Posterior cingulate gyrus (tissue), 11 donors: ENCODE data around the gene ZNF334.
A peak's percentile ranks its signal among the peaks of the same experiment; 100 is the strongest.

Experiments used
- DNase-seq, 10 donors: peaks; one replicate each; pipeline versions ENCODE4 v3.0.0 to v3.0.0-alpha.2; 2020 to 2021; ENCODE audit warnings: mixed read lengths in 3 of 10
- intact Hi-C: fragments of 100-400 bp; cut with DNase I; formaldehyde crosslinking; loops from one replicate; pipeline ENCODE4 v1.15.1; 2023

Gene ZNF334

DNA sequence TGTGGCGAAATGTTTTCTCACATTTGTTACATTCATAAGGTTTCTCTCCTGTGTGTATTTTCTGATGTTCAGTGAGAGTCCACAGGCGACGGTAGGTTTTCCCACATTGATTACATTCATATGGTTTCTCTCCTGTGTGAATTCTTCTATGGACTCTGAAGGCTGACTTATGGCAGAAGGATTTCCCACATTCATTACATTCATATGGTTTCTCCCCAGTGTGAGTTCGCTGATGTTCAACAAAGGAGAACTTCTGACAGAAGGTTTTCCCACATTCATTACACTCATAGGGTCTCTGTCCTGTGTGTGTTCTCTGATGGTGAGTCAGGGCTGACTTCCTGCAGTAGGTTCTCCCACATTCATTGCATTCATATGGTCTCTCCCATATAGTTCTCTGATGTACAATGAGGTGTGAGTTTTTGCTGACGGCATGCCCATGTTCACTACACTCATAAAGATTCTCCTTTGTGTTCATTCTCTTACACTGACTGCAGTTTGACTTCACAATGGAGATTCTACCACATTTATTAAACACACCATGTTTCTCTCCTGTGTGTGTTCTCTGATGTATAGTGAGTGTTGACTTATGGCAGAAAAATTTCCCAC lies 11.9 kb downstream of the ZNF334 start:
- no peak for DNase-seq
- intact Hi-C loops = no loop called here

DNA sequence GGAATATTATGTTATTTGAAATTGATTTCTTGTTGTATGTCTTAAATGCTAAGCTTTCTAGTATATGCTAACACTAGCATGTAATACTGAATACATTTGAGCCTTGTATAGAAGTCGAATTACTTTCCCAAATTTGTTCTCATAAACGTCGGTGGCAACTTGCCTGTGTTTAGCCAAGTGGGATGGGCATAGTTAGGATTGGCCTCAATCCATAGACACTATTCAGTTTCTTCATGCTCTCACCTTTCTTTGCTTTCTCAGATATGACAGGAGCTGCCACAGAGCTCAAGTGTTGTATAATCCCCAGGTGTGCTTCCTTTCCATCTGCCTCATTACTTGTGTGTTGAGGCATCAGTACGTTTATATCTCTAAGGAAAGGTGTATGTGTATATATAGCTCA lies 19.3 kb downstream of the ZNF334 start:
- intact Hi-C loops = no loop called here
- no peak for DNase-seq

DNA sequence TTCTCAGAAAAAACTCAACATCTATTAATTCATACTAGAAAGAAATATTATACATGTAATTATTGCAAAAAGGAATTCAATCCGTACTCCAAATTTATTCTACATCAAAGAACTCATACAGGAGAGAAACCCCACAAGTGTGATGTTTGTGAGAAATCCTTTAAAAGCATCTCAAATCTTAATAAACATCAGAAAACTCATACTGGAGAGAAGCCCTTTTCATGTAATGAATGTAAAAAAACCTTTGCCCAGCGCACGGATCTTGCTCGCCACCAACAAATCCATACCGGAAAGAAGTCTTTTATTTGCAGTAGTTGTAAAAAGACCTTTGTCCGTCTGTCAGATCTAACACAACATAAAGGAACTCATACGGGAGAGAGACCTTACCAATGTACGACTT lies 22.0 kb downstream of the ZNF334 start:
- DNase-seq = no peak
- intact Hi-C loops = no loop called here

DNA sequence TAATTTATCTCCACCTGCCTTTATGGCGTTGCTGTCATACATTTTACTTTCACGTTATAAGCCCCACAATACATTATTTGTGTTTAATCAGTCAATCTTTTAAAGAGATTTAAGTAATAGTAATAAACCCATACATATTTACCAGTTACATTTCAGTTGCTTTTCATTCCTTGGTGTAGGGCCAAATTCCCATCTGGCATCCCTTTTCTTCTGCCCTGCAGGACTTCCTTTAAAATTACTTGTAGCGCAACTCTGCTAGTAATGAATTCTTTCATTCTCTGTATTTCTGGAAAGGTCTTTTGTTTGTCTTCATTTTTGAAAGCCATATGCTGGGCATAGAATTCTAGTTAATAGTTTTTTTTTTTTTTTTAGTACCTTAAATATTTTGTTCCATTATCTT lies 24.9 kb downstream of the ZNF334 start:
- intact Hi-C loops = no loop called here

DNA sequence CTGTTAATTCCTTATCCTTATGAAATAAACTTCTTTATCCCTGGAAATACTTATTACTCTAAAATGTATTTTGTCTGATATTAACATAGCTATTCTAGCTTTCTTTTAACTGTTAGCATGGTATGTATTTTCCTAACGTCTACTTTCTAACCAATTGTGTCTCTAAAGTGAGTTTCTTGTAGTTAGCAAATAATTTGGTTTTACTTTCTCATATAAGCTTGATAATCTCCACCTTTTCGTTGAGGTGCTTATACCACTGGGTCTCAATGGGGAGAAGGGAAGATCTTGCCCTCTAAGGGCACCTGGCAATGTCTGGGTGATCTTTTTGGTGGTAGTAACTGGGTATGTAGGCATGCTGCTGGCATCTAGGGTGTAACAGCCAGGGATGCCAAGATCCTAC lies 25.7 kb downstream of the ZNF334 start:
- no peak for DNase-seq
- intact Hi-C loops = no loop called here

More for the DNA sequence above, 24.9 kb downstream of the ZNF334 start:
- DNase-seq = no peak

DNA sequence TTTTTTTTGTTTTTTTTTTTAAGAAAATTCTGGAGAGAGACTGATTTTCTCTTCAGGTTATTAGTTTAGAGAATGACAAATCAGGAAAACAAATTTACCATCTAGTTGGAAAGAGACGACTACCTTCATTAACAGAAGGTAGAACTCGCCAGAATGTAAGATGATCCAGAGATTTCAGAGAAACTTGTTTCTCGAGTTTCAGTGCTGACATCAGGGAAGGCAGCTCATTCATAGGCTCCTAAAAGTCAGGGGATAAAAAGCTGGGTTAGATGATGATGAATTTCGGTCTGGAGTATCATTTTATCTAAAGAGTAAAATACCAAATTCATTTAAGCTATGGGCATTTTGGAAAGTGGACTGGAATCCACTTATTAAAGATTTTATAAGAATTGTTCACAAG lies 27.9 kb downstream of the ZNF334 start:
- no peak for DNase-seq
- intact Hi-C loops = no loop called here

DNA sequence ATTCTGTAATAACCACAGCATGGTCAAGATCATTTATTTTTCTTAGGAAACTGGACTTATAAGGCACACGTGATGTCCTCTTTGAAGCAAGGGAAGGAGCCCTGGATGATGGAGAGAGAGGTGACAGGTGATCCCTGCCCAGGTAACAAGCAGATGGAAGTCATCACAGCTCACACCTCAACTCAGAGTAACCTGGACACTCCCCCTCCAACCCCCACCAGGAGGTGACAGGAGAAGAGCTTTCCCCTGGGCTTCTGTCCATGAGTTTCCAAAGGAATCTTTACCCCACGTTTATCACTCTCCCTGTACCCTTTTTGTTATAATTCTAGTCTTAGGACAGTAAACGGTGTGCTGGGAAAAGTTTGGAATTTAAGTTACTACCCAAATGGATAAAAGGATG lies 28.4 kb downstream of the ZNF334 start:
- intact Hi-C loops = no loop called here
- no peak for DNase-seq

DNA sequence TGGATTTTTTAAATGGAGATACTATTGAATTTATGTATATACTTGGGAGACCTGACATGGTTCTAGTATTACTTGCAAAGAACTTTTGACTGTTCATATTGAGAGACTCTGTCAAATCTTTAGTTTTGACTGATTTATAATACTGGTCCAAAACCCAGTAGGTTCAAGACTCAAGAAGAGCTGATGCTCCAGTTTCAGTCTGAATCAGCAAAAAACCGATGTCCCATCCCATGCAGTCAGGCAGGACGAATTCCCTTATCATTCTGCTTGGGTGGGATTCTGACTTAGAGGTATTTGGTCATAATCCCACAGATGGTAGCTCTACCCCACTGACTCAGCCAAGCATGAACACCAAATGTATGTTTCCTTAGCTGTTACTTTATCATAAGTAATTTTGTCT lies 29.5 kb downstream of the ZNF334 start:
- DNase-seq = no peak
- intact Hi-C loops = no loop called here

DNA sequence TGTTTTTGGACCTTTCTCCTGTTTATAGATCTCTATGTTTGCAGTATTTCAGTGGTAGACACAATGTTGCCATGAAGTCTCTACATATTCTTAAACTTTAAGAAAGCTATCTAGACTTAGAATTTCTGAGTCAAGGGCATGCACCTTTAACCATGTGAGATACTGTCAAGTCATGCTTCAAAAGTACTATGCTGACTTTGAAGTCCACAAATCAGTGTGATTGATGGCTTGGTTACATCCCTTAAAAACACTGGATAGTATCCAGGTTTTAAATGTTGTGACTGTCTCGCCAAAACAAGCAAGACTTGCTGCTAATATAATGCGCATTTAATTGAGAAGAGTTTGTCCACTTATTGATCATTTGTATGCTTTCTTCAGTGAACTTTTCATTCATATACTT lies 30.5 kb downstream of the ZNF334 start:
- DNase-seq = no peak
- intact Hi-C loops = no loop called here

DNA sequence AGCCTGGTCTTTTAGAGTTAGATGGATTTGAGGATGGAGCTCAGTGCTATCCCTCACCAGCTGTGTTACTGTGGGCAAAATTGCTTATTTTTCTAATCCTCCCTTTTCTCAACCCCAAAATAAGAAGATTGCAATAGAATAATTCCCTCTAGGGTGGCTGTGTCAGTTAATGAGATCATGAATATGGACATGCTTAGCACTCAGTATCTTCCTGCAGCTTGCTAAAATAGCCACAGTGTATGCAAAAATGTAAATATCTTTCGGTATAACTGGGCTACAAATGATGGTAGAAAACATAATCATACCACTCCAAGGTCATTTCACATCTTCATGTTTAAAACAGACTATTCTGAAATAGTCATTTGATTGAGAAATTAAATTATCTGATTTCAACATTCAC lies 35.7 kb downstream of the ZNF334 start:
- intact Hi-C loops = no loop called here

DNA sequence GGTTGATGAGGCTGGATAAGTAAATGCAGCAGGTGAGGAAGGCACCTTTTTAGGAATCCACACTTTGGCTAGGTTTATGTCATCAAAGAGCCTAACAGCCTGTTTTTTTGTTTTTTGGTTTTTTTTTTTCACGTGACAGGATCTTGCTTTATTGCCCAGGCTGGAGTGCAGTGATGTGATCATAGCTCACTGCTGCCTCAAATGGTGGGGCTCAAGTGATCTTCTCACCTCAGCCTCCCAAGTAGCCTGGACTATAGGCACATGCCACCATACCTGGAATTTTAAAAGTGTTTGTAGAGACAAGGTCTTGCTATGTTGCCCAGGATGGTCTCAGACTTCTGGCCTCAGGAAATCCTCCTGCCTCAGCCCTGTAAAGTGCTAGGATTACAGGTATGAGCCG lies 36.1 kb downstream of the ZNF334 start:
- intact Hi-C loops = no loop called here
- DNase-seq = no peak

More for the DNA sequence above, 35.7 kb downstream of the ZNF334 start:
- no peak for DNase-seq

DNA sequence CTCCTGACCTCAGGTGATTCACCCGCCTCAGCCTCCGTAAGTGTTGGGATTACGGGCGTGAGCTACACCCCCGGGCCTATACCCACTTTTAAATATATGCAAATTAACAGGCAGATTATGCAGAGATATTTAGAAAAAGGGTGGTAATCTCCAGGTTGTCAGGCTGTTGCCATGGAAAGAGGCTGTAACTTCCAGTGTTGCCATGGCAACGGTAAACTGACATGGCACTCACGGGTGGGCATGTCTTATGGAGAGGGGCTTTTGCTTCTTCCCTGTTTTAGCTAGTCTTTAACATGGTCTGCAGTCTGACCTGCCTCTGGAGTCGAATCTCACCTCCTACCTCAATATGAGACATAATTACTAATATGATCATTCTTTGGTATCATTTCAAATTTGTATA lies 44.9 kb downstream of the ZNF334 start:
- intact Hi-C loops = no loop called here
- no peak for DNase-seq

DNA sequence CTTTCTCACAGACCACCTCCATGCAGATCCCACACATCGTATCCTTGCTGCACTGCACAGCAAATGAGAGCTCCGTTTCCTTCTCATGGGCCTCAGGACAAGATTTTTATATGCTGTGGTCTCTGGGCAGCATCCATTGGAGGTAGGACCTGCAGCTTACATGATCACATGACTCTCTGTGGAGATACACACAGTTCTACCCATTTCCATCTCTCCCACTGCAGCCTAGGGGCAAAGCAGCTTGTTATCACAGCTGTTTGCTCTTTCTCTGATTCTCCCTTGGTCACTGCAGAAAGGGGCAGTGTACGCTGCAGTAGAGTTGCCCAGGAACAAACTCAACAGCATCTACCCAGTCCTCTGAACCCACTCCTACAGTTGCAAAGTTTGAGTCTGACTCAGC lies 48.9 kb downstream of the ZNF334 start:
- no peak for DNase-seq
- intact Hi-C loops = no loop called here

DNA sequence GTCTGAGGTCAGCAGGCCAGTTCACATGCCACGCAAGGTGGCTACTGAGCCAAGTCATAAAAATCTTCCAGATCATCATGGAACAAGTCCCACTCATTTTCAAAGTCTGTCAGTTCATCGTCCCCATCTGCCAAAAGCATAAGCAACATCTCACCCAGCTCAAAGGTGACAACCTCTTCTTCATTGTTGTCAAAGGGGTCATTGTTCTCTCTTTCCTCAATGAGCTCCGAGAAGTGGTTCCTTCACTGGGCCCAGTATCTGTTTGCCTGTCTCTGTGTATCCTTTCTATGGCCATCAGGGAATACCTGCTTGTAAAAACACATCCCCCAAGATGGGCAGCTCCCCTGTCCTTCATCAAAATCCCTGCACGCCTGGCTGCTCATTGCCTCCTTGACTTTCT lies 49.5 kb downstream of the ZNF334 start:
- intact Hi-C loops = no loop called here
- DNase-seq = no peak

DNA sequence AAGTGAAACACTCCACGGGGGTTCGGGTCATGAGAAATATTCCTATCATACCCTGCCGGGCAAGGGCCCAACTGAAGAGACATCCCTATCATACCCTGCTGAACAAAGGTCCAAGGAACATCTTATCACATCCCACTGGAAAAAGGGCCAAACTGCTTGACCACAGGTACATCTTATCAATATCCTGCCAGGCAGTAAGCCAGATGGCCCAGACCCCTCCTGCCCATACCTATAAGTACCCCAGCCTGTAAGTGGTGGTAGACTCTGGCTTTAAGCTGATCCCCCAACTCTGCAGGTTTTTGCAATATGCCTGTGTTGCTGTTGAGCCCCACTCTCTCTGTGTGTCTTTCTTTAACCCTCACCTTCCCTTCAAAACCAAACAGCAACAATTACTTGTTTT lies 51.6 kb downstream of the ZNF334 start:
- no peak for DNase-seq
- intact Hi-C loops = no loop called here

DNA sequence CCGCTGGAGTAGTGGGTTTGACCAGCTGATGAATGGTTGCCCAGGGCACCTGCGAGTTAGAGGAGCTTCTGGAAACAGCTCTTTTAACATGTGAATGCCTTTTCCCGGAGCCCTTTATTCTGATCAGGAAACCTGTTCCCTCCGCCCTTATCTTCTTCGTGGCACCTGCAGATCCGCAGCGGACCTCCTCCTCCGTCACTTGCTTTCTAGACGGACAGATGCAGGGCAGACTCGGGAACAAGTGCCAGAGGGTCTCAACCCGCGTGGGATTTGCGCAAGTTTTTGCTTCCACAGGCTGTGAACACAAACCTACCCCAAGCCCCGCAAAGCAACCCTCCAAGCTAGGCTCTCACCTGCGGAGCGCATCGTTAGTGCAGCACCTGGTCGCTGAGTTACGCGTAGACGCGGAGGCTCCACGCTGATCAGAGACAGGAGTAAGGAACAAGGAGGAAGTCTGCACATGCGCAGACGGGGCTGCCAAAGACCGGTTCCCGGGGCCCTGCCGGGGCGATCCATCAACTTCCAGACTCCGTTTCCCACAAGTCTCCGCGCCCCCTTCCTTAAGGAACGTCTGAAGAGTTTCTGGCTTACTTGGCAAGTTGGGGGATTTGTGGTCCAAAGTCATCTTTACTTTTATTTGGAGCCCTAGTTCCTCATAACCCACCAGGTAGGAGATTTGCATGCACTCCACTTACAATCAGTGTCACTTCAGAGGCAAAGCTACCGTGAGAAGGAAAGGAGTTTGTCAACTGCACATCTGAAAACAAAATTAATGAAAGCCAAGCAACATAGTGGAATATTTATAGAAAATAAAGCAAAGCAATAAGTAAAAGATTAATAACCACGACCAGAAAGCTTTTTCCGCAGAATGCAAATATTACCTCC lies 54.3 kb downstream of the ZNF334 start:
- peak; percentile 44 to 95 (median 60) for DNase-seq
- intact Hi-C loops = no loop called here

DNA sequence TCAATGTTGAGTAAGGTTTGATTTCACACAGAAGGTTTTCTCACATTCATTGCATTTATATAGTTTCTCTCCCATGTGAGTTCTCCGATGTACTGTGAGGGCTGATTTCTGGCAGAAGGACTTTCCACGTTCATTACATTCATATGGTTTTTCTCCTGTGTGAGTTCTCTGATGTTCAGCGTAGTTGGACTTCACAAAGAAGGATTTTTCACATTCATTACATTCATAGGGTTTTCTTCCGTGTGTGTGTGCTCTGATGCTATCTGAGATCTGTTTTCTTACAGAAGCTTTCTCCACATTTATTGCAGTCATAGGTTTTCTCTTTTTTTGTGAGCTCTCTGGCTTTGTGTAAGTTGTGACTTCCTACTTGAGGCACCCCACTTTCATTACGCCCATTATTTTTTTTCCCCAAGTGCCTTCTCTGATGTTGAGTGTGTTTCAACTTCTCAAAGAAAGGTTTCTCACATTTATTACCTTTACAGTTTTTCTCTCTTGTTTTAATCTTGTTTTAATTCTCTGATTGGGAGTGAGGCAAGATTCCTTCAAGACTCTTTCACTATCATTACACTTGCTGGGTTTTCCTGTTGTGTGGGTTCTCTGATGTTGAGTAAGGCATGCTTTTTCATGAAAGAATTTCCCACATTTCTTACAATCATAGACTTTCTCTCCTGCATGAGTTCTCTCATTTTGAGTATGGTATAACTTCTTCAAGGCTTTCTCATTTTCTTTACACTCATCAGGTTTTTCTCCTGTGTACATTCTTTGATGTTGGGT lies 56.9 kb downstream of the ZNF334 start:
- intact Hi-C loops = no loop called here

DNA sequence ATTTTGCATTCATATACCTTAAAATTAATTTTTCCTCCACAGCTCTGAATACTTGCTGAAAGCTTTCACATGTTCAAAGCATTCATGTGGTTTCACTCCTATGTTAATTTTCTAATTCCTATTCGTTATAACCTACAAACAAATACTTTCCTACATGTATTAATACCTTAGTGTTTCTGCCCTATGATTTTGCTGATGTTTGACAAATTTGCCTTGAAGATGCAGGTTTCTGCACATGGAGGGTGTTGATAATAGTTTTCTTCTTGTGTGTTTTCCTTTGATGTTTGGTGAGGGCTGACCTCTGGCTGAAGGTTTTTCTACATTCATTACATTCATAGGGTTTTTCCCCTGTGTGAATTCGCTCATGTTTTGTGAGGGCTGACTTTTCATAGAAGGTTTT lies 57.6 kb downstream of the ZNF334 start:
- intact Hi-C loops = no loop called here

More for the DNA sequence above, 56.9 kb downstream of the ZNF334 start:
- DNase-seq = no peak

More for the DNA sequence above, 57.6 kb downstream of the ZNF334 start:
- no peak for DNase-seq
